SK-N-SH treated with all-trans-retinoic acid at 6 μM for 48 hours (cell line): Measurements from ENCODE around the gene NCS1.

Source experiments
- CREB5 ChIP-seq: fragments of 250-450 bp; sonication (Bioruptor Pico); IDR thresholded peaks from 2 replicates; pipeline ENCODE4 v1.5.1; 2020; ENCODE audit warnings: low read depth, mild to moderate bottlenecking, moderate library complexity
- ESRRG ChIP-seq: fragments of 250-450 bp; sonication (Bioruptor Pico); IDR thresholded peaks from 2 replicates; pipeline ENCODE4 v1.6.1; 2021; ENCODE audit warnings: mild to moderate bottlenecking
- TOX ChIP-seq: fragments of 250-450 bp; sonication (Bioruptor Pico); IDR thresholded peaks from 2 replicates; pipeline ENCODE4 v1.8.0; 2021; ENCODE audit warnings: mild to moderate bottlenecking, moderate library complexity, borderline replicate concordance
- ZFP30 ChIP-seq: fragments of 450-650 bp; formaldehyde crosslinking; IDR thresholded peaks from 2 replicates; pipeline ENCODE4 v1.5.0; 2022; ENCODE audit warnings: mild to moderate bottlenecking, moderate library complexity
- ZNF565 ChIP-seq: fragments of 450-650 bp; formaldehyde crosslinking; conservative IDR thresholded peaks from 2 replicates; pipeline ENCODE4 v1.5.0; 2020; ENCODE audit warnings: low read depth, mild to moderate bottlenecking, moderate library complexity

- TF ChIP-seq CREB5 (CRISPR knock-in tag) = no peak
- no peak for TF ChIP-seq ESRRG (CRISPR knock-in tag)
- TF ChIP-seq TOX (CRISPR knock-in tag) = no peak
- no peak for TF ChIP-seq ZFP30 (CRISPR knock-in tag)
- TF ChIP-seq ZNF565 (CRISPR knock-in tag) = no peak
These were observed 31.5 kb upstream of the NCS1 start for GRCh38 chr9:130140706-130141105.
